OCI-M1 (cell line): Measurements from ENCODE around the gene HMX3.

Experiments
- DNase-seq: peaks from one replicate; lab custom pipeline; 2025; lab: John Stamatoyannopoulos, UW

Gene HMX3

GRCh38 chr10:123134343-123134914 lies 1.3 kb upstream of the HMX3 start:
- no peak for DNase-seq

- DNase-seq, result peak; percentile 96
Observed at GRCh38 chr10:123134915-123135414, 805 bp upstream of the HMX3 start.

GRCh38 chr10:123136221-123136805 lies 543 bp downstream of the HMX3 start:
- peak; percentile 62 for DNase-seq

GRCh38 chr10:123136806-123137642 lies 1.3 kb downstream of the HMX3 start:
- peak; percentile 74 for DNase-seq

- no peak for DNase-seq
Observed at GRCh38 chr10:123139165-123139520, 3.4 kb downstream of the HMX3 start.

GRCh38 chr10:123139521-123140163 lies 3.9 kb downstream of the HMX3 start:
- peak; percentile 95 for DNase-seq

- DNase-seq, result no peak
Observed at GRCh38 chr10:123140164-123140982, 4.6 kb downstream of the HMX3 start.

- DNase-seq, result no peak
Observed at GRCh38 chr10:123140983-123141390, 5.2 kb downstream of the HMX3 start.

GRCh38 chr10:123141791-123142700 lies 6.3 kb downstream of the HMX3 start:
- DNase-seq, result no peak

- no peak for DNase-seq
Observed at GRCh38 chr10:123142701-123143161, 7.0 kb downstream of the HMX3 start.

GRCh38 chr10:123143162-123143824 lies 7.5 kb downstream of the HMX3 start:
- DNase-seq, result no peak

GRCh38 chr10:123143825-123144168 lies 8.0 kb downstream of the HMX3 start:
- DNase-seq, result no peak

GRCh38 chr10:123144697-123145541 lies 9.1 kb downstream of the HMX3 start:
- peak; percentile 86 for DNase-seq

- DNase-seq, result no peak
Observed at GRCh38 chr10:123145542-123146012, 9.8 kb downstream of the HMX3 start.

GRCh38 chr10:123146013-123146893 lies 10.5 kb downstream of the HMX3 start:
- no peak for DNase-seq

GRCh38 chr10:123146894-123147634 lies 11.3 kb downstream of the HMX3 start:
- no peak for DNase-seq
